NCI-H2081 (cell line): Measurements from ENCODE around the gene AREG.

Experiments used
- DNase-seq, 2 experiments: peaks; one replicate each; lab custom pipeline; 2025; lab: John Stamatoyannopoulos, UW

AREG gene

DNA sequence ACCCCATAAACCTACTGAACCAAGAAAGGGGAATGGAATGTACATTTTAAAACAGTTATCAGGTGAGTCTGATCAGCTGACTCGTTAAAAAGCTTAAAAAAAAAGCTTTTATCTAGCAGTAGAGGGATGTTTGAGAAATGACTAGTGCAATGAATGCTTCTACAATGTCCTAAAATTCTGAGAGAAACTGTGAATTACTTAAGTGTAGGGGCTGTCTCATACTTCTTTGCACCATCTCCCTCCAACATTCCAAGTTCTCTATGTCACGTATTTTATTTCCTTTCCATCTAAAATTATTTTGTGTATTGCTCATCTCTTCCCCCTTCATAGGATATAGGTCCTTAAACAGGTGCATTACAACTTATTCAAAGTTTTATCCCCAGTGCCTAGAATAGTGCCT is 11.9 kb upstream of the AREG start:
- DNase-seq = no peak

DNA sequence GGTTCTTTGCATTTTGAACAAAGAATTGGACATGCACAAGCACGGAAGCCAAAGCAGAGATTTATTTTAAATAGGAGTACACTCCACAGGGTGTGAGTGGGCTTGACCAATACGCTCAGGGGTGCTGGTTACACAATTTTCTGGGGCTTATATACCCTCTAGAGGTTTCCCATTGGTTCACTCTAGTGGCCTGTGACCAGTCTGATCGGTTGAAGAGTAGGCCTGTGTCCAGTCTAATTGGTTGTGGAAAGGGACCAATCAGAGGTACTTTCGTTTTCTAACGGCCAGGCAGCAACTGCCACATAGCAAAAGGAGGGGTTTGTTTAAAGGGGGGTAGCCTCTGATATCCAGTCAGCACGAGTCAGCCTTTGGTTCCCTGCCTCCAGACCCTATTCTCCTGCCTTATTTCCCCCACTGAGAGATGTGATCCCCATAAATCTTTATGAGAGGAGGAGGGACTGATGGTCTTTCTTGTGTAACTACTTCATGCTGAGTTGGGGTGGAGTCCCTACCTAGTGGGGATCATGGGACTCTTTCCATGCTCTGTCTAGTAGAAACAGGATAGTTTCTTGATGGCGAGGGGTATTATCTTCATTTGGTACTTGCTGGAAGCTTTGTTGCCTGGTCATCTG is 11.3 kb upstream of the AREG start:
- no peak for DNase-seq

DNA sequence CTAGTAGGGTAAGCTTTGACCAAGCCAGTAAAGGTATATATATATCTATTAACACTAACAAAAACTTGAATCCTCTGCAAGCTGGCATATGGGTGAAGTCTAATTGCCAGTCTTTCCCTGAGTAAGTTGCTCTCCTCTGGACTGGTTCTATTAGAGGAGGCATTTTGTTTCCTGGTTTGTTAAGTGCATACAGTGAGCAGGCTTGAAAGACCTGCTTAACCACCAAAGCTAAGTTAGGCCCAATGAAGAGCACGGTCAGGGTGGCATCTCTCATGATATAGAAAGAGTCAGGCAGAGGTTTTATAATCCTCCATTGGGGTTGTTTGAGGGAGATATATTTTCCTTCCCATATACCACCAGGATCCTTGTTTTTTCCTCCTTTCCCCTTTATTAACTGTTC is 9.6 kb upstream of the AREG start:
- DNase-seq = no peak

DNA sequence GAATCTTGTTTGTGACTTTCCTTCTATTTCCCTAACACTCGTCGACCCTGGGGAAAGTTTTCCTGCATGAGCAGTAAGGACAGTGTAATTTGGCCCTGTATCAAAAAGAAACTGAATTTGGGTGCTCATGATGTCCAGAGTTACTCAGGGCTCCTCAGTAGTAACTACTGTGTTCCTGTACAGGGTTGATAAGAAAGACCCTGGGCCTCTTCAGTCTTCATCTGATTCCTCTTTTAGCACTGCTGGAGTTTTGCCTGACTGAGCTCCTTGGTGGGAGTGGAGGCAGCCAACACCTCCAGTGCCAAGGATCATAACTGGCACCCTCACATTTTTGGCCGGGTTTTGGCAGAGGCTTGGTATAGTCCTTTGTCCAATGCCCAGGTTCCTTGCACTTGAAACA is 7.1 kb upstream of the AREG start:
- DNase-seq = no peak

DNA sequence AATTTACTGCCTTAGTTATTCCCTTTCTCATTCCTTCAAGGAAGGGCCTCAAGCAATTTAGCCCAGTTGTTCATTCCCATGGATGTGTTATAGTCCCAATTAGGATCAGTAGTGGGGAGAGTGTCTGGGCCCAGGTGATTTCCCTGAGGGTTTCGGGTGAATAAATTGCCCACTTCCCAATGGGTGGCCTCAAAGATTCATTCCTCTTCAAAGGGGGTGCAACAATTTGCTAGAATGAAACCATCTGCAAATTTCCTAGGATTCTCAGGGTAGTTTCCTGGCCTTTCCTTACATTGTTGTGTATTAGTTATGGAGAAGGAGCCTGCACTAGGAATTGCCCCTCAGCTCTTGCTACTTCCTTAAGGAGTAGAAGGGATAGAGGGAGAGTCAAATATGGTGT is 6.3 kb upstream of the AREG start:
- DNase-seq = no peak

DNA sequence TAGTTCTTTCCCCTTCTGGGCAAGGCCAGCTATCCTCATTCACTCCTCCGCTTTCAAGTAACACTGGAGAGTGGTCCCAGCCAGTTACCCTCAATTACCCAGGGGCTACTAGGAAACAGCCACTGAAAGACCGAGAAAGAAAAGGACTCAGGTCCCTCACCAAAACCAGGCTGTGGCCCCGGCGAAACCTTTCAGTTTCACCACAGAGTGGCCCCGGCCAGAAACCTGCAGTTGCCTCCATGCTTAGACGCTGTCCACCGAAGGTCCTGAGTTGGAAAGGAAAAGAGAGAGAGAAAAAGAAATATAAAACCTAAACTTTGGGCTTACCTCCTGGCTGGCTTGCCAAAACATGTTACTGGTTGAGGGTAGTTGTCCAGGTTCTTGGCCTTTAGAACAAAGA is 5.0 kb upstream of the AREG start:
- no peak for DNase-seq

DNA sequence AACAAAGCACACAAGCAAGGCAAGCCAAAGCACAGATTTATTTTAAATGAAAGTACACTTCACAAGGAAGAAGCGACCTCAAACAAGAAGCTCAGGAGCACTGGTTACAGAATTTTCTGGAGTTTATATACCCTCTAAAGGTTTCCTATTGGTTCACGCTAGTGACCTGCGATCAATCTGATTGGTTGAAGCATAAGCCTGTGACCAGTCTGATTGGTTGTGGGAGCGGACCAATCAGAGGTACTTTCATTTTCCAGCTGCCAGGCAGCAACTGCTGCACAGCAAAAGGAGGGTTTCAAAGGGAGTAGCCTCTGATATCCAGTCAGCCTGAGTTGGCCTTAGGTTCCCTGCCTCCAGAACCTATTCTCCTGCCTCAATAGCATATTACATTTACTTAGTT is 4.6 kb upstream of the AREG start:
- DNase-seq = no peak

DNA sequence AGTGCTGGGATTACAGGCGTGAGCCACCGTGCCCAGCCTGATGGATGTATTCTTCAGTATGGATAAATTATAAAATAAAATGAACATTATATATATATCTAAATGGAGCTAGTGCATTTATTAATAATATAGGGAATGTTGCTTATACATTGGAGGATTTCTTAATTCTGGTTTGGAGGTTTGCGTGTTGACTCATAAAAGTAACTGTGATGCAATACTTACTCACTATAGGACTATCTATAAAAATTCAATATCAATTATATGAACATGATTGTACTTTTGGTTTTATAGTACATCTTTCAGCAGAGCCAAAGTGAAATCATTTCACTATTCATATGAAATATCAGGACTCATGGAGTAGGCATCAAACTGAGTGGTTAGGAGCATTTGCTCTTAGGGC is 3.2 kb upstream of the AREG start:
- no peak for DNase-seq

DNA sequence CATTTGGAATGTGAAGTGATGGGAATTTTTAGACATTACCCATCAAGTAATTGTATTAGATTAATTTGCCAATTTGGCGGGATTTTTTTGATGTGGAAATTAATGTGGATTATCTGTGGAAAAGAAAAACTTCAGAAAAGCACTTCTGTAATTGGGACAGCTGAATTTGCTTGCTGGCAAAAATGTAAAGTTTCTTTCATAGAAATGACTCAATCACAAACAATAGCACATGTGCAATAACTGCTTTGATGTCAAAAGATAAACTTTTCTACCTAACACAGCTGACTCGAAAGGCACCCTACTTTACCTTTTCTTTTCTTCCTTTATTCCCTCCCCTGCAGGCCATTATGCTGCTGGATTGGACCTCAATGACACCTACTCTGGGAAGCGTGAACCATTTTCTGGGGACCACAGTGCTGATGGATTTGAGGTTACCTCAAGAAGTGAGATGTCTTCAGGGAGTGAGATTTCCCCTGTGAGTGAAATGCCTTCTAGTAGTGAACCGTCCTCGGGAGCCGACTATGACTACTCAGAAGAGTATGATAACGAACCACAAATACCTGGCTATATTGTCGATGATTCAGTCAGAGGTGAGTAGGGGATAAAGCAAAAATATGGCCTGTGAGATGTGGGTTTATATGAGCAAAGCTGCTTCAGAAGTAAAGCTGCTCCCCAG is 1.4 kb downstream of the AREG start:
- DNase-seq = no peak

DNA sequence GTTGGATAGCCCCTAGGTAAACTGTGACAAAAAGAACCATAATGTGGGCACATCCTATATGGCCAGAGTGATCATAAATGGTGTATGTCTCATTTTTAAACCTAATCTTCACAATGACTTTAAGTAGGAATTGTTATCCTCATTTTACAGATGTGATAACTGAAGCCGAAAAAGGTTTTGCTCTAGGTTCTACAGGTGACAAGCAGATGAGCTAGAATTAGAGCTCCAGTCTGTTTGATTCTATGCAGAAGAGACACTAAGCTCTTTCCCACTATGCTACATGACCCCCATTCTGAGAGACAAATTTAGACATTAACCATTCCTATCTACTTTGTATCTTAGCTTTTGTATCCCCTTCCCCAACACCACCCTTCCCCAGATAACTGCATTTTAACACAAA is 2.0 kb downstream of the AREG start:
- no peak for DNase-seq

DNA sequence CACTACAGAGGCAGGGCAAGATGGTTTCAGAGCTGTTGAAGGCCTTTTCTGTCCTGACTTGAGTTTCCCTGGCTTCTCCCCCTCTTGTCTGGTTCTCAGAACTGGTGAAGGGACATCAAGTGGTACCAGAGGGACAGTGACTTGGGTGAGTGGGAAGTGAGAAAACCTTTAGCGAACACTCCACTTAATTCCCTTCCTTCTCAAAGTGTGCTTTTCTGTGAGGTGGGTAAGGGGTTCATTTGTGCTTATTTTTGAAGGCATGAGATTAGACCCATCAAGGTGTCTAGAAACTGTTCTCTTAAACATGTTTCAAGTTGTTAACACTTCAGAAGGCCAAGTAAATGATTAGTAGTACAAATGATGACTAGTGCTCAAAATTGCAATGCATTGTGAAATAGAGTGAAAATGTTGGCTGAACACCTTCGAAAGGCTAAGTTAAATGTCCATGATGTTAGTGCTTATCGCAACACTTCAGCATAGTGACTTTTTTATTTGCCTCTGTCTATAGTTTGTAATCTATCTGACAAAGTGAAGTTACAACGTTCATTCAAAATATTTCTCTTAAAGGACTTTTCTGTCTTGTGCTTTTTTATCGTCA is 2.8 kb downstream of the AREG start:
- no peak for DNase-seq

DNA sequence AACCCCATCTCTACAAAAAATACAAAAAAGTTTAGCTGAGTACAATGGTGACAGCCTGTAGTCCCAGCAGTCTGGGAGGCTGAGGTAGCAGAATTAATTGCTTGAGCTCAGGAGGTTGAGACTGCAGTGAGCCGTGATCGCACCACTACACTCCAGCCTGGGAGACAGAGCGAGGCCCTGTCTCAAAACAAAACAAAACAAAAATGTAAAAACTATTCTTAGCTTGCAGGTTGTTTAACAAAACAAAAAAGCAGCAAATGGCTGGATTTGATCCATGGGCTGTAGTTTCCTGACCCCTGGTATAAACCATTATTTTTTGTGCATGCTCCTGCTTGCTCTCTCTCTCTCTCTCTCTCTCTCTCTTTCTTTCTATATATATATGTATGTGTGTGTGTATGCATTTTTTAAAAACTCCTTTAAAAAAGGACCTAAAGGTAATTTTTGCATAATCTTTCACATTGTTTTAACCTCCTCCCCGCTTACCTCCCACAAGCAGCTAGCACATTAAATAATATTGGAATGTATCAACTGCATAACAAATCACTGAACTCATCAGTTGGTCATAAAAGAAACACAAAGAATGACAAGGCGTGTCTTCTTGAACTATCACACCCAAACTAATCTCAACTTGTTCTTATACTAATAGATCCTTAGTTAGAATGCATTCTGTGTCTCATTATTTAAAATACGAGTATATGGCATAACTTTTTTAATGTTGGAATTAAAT is 4.8 kb downstream of the AREG start:
- DNase-seq = no peak

DNA sequence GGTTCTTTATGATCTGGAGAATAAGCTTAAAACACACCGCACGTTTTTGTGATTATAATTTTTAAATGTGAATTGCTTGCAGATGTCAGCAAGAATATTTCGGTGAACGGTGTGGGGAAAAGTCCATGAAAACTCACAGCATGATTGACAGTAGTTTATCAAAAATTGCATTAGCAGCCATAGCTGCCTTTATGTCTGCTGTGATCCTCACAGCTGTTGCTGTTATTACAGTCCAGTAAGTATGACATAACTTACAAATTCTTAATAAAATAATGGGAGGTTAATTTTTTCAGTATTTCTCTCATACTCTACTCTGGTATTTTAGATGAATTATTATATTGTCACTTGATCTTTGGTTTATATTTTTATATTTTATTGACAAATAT is 5.4 kb downstream of the AREG start:
- no peak for DNase-seq

DNA sequence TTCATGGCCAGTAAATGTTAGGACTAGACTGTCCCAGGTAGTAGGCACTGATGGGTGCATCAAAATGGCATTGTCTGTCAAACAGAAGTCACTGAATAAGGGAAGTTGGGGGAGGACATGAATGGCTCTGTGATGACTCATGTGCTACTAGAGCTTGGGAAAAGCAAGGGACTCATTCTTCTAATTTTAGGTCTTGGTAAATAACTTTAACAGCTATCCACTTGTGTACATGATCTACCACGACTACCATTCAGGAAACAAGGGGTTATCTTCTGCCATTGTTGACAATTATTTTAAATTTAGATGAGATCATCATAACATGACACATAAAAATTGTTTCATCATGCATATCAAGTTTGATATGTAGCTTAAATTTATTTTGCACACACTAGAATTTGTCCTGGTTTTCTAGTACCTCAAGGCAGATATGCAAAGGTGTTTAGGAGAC is 6.3 kb downstream of the AREG start:
- no peak for DNase-seq

DNA sequence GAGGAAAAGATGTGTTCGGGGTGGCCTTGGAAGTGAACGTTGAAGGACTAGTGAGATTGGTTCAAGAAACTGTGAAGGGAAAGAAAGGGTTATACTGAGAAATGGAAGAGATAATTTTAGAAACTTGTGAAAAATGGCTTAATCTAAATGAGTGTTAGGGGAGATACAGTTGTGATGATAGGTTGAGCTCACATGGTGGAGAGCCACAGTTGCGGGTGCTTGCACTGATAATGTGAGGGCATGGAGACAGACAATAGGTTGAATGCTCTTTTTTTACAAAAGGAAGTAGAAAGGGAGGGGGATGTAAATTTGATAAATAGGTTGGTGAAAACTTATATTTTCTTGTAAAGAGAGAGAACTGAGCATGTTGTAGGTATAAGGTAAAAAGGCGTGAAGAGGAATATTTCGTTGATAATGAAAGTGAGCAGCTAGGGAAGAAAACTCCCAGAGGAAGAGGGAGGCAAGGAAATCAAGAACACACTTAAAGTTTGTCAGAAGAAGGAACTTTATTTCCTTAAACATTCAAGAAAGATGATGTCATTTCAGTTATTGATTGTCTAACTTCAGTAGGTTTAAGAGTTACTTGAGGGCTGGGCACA is 8.2 kb downstream of the AREG start:
- DNase-seq = no peak

DNA sequence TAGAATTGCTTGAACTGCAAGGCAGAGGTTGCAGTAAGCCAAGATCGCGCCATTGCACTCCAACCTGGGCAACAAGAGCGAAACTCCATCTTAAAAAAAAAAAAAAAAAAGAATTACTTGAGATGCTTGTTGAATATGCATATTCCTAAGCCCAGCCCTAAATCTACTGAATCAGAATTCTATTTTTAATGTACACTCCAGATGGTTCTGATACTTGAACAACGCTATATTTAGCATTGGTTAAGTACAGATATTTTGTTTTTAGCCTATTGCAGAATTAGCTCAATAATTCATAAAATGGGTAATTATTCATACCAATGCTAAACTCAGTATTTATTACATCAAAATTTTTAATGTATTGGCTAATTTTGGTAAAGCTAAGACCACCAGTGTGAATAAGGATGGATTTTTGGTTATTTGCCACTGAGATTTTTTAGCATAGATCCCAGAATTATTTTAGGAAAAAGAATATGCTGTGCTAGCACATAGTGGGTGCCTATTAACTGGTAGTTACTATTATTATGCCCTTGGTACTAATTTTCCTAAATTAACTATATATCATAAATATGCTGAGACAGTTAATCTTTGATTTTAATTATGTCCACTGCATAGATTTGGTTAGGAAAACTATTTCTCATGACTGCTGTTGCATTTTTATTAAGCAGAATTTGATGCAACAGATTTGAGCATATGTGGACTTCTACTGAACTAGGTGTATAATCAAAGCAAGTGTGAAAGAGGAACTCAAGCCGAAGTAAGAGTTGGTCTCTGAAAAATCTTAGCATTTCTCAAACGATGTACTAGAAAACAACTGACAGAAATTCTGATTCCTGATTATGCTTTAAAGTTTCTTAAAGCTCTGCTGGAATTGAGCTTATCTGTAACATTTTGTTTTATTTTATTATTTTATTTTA is 9.2 kb downstream of the AREG start:
- DNase-seq = no peak

DNA sequence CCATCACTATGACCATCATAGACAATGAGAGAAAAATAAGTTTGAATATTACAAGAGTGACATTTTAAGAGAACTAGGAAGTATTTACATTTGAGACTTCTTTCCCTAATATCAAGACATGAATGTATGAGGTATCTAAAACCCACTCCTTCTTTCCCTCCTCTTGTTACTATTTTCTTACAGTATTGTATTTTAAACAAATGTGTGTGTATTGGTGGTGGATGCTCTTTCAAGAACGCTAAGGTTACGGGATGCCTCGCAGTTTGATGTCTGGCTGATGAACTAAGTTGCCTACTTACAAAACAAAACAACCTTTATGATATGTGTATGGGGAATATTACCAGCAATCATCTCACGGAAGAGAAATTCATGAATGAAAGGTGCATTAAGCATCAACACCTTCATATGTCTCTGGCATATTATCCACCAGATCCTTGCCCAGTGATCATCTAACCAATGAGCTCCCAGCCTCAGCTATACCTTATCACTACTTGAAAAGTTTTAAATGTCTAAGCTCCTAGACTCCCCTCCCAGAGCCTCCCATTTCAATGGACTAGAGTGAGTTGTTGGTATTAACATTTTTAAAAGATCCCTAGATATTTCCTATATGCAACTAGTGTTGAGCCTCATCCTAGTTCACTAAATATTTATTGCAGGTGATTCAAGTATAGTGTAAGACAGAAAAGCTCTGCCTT is 10.6 kb downstream of the AREG start:
- DNase-seq = no peak

DNA sequence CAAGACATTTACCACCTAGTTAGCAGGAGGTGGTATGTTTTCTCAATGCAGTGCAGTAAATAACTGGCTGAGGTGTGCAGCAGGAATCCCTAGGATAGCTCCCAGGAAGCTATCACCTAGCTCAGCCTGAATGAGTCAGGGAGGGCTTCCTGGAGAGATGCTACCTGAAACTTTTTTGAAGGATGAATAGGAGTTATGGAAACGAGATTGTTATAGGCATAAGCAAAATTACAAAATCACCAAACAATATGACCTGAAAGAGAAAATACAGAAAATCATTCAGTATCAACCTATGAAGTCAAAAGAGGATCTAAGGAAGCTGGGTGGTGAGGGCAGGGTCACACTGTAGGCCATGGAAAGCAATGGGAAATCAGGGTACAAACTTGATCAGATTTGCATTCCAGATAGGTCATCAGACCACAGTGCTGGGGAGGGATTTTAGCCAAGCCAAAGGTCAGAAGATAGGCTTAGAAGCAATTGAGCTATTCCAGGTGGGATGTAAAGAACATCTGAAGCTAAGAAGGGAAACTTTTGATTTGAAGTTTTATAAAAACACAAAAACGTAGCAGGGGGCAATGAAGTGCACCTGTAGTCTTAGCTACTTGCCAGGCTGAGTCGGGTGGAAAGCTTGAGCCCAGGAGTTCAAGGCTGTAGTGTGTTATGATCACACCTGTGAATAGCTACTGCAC is 11.3 kb downstream of the AREG start:
- no peak for DNase-seq

DNA sequence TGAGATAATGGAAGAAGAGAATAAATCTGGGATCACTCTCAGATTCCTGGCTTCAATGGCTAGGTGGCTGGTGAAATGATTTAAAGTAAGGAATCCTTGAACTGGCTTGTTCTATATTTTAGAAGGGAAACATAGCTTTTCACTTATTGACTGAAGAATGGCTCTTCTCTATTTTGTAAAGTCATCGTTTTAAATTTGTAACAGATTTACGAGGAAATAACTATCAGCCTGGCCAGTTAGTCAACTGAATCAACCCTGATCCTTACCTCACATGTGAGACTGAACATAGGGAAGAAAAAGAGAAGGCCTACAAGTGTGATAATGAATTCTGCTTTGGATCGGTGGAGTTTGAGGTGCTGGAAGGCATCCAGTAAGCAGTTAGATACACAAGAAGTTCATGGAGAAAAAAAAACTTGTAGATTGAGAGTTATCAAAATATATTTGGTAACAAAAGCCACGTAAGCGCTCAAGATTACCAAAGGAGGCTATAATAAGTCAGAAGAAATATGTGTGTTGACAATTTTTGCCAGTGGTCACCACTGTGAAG is 12.0 kb downstream of the AREG start:
- DNase-seq = no peak

DNA sequence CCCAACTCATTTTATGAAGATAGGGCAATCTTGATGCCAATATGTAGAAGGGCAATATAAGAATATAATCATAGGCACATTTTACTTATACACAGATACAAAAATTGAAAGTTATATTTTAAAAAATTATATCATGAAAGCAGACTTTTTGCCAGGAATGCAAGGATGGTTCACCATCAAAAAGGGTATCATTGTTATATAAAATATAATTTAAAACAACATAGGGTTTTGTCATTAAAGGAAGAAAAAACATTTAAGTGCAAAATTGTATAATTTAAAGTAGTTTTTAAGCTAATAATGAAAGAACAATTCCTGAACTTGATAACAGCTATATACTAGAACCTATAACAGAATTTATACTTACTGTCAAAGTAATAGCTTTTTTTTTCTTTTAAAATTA is 15.9 kb downstream of the AREG start:
- DNase-seq = no peak
